Activated naive CD4-positive, alpha-beta T cell treated with anti-CD3 and anti-CD28 coated beads, Interleukin-2, amount 10 ng/mL, durations not matched to agents 7 days and 5 days (primary cell): ENCODE measurements around the gene GDI1.
A peak's percentile ranks its signal among the peaks of the same experiment; 100 is the strongest.

ENCODE experiments used
- CTCF ChIA-PET: fragments of 350-600 bp; sonication (Branson Sonifier 250); formaldehyde crosslinking; loops from one replicate; lab custom pipeline; 2021; ENCODE audit warnings: antibody characterized with exemption; lab: Charles Lee
- DNase-seq: peaks from one replicate; pipeline ENCODE4 v3.0.0-alpha.2; 2020
- H3K27ac Mint-ChIP-seq: one replicate; pipeline ENCODE4 v1.8.0; 2021; ENCODE audit warnings: mild to moderate bottlenecking, moderate library complexity, mixed read lengths
- H3K27me3 Mint-ChIP-seq: one replicate; pipeline ENCODE4 v1.8.0; 2021; ENCODE audit warnings: mild to moderate bottlenecking, mixed read lengths
- H3K36me3 Mint-ChIP-seq: one replicate; pipeline ENCODE4 v1.8.0; 2021; ENCODE audit warnings: mixed read lengths
- H3K4me1 Mint-ChIP-seq: one replicate; pipeline ENCODE4 v1.8.0; 2021; ENCODE audit warnings: mixed read lengths
- H3K4me3 Mint-ChIP-seq: one replicate; pipeline ENCODE4 v1.8.0; 2021; ENCODE audit warnings: mild to moderate bottlenecking, moderate library complexity, mixed read lengths
- H3K9me3 Mint-ChIP-seq: one replicate; pipeline ENCODE4 v1.8.0; 2021; ENCODE audit warnings: mixed read lengths

GDI1 gene

GRCh38 chrX:154419688-154420401 is 17.1 kb upstream of the GDI1 start:
- CTCF ChIA-PET, result no interaction called here
- Mint-ChIP-seq H3K4me1 (peaks cover 9% of the 10 kb centered on the region), H3K36me3 (peaks cover 9% of the 10 kb centered on the region), H3K27me3 (no peaks in the 10 kb centered on the region), H3K27ac (no peak overlapping the region), H3K9me3 (no peaks in the 10 kb centered on the region), H3K4me3 (no peak overlapping the region)
- DNase-seq, result no peak

GRCh38 chrX:154420402-154420756 is 16.6 kb upstream of the GDI1 start:
- Mint-ChIP-seq H3K4me1 (peaks cover 9% of the 10 kb centered on the region), H3K36me3 (peaks cover 7% of the 10 kb centered on the region), H3K9me3 (no peaks in the 10 kb centered on the region), H3K4me3 (no peak overlapping the region), H3K27me3 (no peaks in the 10 kb centered on the region), H3K27ac (no peak overlapping the region)
- no peak for DNase-seq
- CTCF ChIA-PET, result no interaction called here

DNA sequence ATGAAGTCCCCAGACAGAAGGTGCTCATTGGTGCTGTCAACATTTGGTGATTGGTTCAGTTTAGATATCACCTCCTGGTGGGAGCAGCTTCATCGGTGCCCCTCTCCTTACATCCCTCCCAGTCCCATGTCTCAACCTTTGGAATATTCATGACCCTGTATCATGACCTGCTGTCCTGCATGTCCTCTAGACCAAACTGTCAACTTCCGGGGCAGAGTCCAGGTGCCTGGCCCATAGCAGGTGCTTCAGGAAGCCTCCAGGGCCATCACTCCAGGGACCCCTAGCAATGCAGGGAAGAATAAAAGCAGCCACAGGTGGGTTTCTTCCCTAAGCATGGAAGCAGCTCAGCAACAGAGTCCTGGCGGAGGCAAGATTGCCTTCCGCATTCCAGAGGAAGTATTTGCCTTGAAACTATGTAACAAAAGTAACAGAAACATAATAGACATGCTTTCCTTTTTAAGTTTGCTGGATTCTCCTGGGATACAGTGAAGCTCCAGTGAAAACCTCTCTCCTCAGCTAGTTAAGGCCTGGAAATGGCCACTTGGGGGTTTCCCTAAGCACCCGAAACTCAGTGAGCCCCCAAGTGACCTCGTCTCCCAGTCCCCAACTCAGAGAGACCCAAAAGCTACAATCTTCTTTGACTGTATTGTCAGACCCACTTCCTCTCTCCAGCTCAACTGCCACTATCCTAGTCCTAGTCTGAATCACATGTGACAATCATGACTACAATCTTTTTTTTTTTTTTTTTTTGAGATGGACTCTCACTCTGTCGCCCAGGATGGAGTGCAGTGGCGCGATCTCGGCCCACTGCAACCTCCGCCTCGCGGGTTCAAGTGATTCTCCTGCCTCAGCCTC is 9.8 kb upstream of the GDI1 start:
- CTCF ChIA-PET, result no interaction called here
- Mint-ChIP-seq H3K27me3 (no peaks in the 10 kb centered on the region), H3K9me3 (no peaks in the 10 kb centered on the region), H3K36me3 (peaks cover 5% of the 10 kb centered on the region), H3K4me3 (no peak overlapping the region), H3K4me1 (peaks cover 36% of the 10 kb centered on the region), H3K27ac (peak overlapping the region; percentile 52)
- no peak for DNase-seq

DNA sequence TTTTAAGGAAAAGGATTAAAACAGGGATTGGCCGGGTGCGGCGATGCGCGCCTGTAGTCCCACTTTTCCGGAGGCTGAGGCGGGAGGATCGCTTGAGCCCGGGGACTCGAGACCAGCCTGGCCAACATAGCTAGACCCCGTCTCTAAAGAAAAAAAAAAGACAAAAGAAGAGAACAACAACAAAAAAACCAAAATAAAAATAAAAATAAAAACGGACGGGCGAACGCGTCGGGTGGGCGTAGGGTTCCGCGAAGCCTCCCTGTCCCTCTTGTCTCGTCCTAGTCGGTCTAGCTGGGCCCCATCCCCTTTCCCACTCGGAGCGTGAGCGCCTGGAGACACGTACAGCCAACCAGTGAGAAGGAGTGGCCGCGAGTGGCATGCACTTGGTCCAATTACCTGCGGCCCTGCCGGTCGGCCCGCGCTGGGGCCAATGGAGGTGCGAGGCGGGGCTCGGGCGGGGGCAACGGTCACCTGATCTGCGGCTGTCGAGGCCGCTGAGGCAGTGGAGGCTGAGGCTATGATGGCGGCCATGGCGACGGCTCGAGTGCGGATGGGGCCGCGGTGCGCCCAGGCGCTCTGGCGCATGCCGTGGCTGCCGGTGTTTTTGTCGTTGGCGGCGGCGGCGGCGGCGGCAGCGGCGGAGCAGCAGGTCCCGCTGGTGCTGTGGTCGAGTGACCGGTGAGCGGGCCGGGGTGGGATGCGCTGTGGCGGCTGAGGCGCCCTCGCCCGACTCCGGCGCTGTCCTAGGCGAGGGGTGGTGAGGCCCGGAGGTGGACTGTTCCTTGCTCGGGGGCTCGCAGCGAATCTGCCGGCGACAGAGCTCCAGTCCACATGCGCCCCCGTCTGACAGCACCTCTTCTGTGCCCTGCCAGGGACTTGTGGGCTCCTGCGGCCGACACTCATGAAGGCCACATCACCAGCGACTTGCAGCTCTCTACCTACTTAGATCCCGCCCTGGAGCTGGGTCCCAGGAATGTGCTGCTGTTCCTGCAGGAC is 8.5 kb upstream of the GDI1 start, which contains the start of gene ATP6AP1:
Gene ATP6AP1, plus strand, starts transcription at position 502 of the 996 bp plus-strand sequence. Its CDS starts 16 bp downstream, at position 518.
- H3K27ac Mint-ChIP-seq, result peak within 1 kb of the TSS; percentile 82
- DNase-seq, result peak; percentile 93
- CTCF ChIA-PET, result no interaction called here
- H3K36me3 Mint-ChIP-seq, result peaks cover 8% of the 10 kb centered on the region
- no peaks in the 10 kb centered on the region for H3K9me3 Mint-ChIP-seq
- no peaks in the 10 kb centered on the region for H3K27me3 Mint-ChIP-seq
- peak within 1 kb of the TSS; percentile 75 for H3K4me3 Mint-ChIP-seq
- peaks cover 36% of the 10 kb centered on the region for H3K4me1 Mint-ChIP-seq

- Mint-ChIP-seq H3K27ac (peak overlapping the region; percentile 82), H3K4me1 (peaks cover 30% of the 10 kb centered on the region), H3K27me3 (no peaks in the 10 kb centered on the region), H3K36me3 (peaks cover 8% of the 10 kb centered on the region), H3K4me3 (peak overlapping the region; percentile 75), H3K9me3 (no peaks in the 10 kb centered on the region)
- CTCF ChIA-PET, result no interaction called here
- no peak for DNase-seq
Observed at GRCh38 chrX:154429711-154430110, 7.2 kb upstream of the GDI1 start.

GRCh38 chrX:154430479-154430878 is 6.5 kb upstream of the GDI1 start:
- CTCF ChIA-PET, result no interaction called here
- Mint-ChIP-seq H3K4me1 (peaks cover 30% of the 10 kb centered on the region), H3K27ac (peak overlapping the region; percentile 16), H3K4me3 (no peak overlapping the region), H3K27me3 (no peaks in the 10 kb centered on the region), H3K9me3 (no peaks in the 10 kb centered on the region), H3K36me3 (peaks cover 8% of the 10 kb centered on the region)
- no peak for DNase-seq

DNA sequence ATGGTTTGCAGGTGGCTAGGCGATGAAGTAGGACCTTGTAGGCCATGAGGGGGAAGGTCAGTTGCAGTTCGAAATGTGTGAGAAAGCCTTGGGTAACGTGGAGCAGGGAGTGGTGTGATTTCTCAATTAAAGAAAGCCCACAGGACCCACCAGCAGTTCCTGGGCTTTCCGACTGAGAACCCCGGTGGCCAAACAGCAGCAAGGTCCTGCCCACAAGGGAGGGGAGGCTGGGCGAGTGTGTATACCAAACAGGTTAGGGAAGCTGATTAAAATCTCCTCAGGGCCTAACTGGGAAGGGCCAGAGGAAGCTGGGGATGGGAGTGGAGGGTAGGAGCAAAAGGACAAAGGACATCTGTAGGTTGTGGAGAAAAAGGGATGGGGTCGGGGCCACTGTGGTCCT is 6.0 kb upstream of the GDI1 start:
- H3K36me3 Mint-ChIP-seq, result peaks cover 9% of the 10 kb centered on the region
- DNase-seq, result no peak
- CTCF ChIA-PET, result no interaction called here
- H3K9me3 Mint-ChIP-seq, result no peaks in the 10 kb centered on the region
- peaks cover 31% of the 10 kb centered on the region for H3K4me1 Mint-ChIP-seq
- H3K4me3 Mint-ChIP-seq, result no peak overlapping the region
- H3K27ac Mint-ChIP-seq, result no peak overlapping the region
- H3K27me3 Mint-ChIP-seq, result no peaks in the 10 kb centered on the region

- Mint-ChIP-seq H3K27ac (no peak overlapping the region), H3K4me1 (peaks cover 35% of the 10 kb centered on the region), H3K9me3 (no peaks in the 10 kb centered on the region), H3K4me3 (no peak overlapping the region), H3K27me3 (no peaks in the 10 kb centered on the region), H3K36me3 (peaks cover 14% of the 10 kb centered on the region)
- CTCF ChIA-PET, result no interaction called here
- no peak for DNase-seq
Observed at GRCh38 chrX:154431341-154431740, 5.6 kb upstream of the GDI1 start.

DNA sequence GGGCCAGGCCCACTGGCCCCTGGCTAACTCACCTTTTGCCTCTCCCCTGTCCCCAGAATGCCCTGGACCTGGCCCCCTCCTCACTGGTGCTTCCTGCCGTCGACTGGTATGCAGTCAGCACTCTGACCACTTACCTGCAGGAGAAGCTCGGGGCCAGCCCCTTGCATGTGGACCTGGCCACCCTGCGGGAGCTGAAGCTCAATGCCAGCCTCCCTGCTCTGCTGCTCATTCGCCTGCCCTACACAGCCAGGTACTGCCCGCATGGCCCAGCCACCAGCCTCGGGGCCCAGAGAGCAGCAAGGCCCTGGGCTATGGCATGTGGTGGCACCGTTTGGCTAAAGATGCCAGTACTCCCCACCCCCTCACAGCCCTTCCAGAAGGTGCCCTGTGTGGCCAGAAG is 4.7 kb upstream of the GDI1 start:
- DNase-seq, result no peak
- no peaks in the 10 kb centered on the region for H3K27me3 Mint-ChIP-seq
- H3K27ac Mint-ChIP-seq, result no peak overlapping the region
- H3K4me3 Mint-ChIP-seq, result no peak overlapping the region
- no peaks in the 10 kb centered on the region for H3K9me3 Mint-ChIP-seq
- peaks cover 34% of the 10 kb centered on the region for H3K4me1 Mint-ChIP-seq
- CTCF ChIA-PET, result no interaction called here
- H3K36me3 Mint-ChIP-seq, result peaks cover 14% of the 10 kb centered on the region

DNA sequence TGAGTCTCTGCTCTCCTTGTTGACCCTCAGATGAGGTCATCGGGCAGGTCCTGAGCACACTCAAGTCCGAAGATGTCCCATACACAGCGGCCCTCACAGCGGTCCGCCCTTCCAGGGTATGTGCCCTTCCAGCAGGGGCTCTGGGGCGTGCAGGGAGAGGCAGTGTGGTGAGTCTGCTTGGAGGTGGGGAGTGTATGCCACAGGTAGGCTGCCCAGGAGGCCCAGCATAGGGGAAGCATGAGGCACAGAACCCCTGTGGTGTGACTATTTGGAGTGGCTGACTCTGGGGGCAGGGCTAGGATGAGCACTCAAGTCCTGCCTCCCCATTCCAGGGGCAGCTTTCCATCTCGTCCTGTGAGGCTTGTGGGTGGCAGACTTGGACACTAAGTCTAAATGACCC is 3.3 kb upstream of the GDI1 start:
- DNase-seq, result no peak
- Mint-ChIP-seq H3K4me1 (peaks cover 34% of the 10 kb centered on the region), H3K4me3 (no peak overlapping the region), H3K27ac (no peak overlapping the region), H3K27me3 (peaks cover 4% of the 10 kb centered on the region), H3K9me3 (no peaks in the 10 kb centered on the region), H3K36me3 (peaks cover 16% of the 10 kb centered on the region)
- CTCF ChIA-PET, result no interaction called here

GRCh38 chrX:154434394-154435168 is 2.4 kb upstream of the GDI1 start:
- Mint-ChIP-seq H3K27me3 (peaks cover 4% of the 10 kb centered on the region), H3K36me3 (peaks cover 16% of the 10 kb centered on the region), H3K27ac (no peak overlapping the region), H3K4me1 (peaks cover 32% of the 10 kb centered on the region), H3K4me3 (no peak overlapping the region), H3K9me3 (no peaks in the 10 kb centered on the region)
- no peak for DNase-seq
- CTCF ChIA-PET, result no interaction called here

- Mint-ChIP-seq H3K9me3 (no peaks in the 10 kb centered on the region), H3K27me3 (peaks cover 4% of the 10 kb centered on the region), H3K4me3 (no peak overlapping the region), H3K4me1 (peaks cover 30% of the 10 kb centered on the region), H3K27ac (no peak overlapping the region), H3K36me3 (peaks cover 18% of the 10 kb centered on the region)
- no peak for DNase-seq
- CTCF ChIA-PET, result no interaction called here
Observed at GRCh38 chrX:154435171-154435733, 1.7 kb upstream of the GDI1 start.

- peak; percentile 64 for DNase-seq
- peak overlapping the region; percentile 72 for H3K4me3 Mint-ChIP-seq
- H3K36me3 Mint-ChIP-seq, result peaks cover 14% of the 10 kb centered on the region
- peaks cover 26% of the 10 kb centered on the region for H3K4me1 Mint-ChIP-seq
- CTCF ChIA-PET, result interaction anchor here (0.6 kb wide), 1 partner anchor 38 kb away, joined by 3 read pairs; the partner anchor contains the start of gene RPL10
- H3K27me3 Mint-ChIP-seq, result peaks cover 4% of the 10 kb centered on the region
- H3K9me3 Mint-ChIP-seq, result no peaks in the 10 kb centered on the region
- peak overlapping the region; percentile 87 for H3K27ac Mint-ChIP-seq
Observed at GRCh38 chrX:154436374-154436982, 476 bp upstream of the GDI1 start.
